ENCODE results near the gene FBXO2.
"Not testable (repeated sequence)": the region's sequence is repeated elsewhere in the genome, so short reads cannot be mapped to it uniquely, and the experiment has no call there.

Gene FBXO2

DNA sequence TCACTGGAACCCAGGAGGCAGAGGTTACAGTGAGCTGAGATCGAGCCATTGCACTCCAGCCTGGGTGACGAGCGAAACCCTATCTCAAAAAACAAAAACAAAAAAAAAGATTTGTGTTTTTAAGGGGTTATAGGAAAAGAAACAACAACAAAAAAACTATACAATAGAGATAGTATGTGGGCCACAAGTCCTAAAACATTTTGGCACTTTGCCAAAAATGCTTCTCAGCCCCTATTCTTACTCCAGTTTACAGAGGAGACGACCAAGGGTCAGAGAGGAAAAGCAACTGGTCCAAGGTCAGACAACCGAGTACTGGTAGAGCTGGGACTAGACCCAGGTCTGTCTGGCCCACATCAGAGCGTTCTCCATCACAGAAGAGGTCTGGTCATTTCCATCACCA lies 3.4 kb upstream of the FBXO2 start:
- no peak overlapping the region for H3K4me3 ChIP-seq (ENCODE audit: low read depth, low read length)
- no peak for DNase-seq (ENCODE audit: low read depth)

GRCh38 chr1:11654939-11655808 lies 945 bp upstream of the FBXO2 start:
- peak overlapping the region; percentile 68 for H3K4me3 ChIP-seq (ENCODE audit: low read depth, low read length)
- no peak for DNase-seq (ENCODE audit: low read depth)

GRCh38 chr1:11653861-11654136 lies 430 bp downstream of the FBXO2 start:
- peak overlapping the region; percentile 68 for H3K4me3 ChIP-seq (ENCODE audit: low read depth, low read length)
- DNase-seq (ENCODE audit: low read depth) = no peak

DNA sequence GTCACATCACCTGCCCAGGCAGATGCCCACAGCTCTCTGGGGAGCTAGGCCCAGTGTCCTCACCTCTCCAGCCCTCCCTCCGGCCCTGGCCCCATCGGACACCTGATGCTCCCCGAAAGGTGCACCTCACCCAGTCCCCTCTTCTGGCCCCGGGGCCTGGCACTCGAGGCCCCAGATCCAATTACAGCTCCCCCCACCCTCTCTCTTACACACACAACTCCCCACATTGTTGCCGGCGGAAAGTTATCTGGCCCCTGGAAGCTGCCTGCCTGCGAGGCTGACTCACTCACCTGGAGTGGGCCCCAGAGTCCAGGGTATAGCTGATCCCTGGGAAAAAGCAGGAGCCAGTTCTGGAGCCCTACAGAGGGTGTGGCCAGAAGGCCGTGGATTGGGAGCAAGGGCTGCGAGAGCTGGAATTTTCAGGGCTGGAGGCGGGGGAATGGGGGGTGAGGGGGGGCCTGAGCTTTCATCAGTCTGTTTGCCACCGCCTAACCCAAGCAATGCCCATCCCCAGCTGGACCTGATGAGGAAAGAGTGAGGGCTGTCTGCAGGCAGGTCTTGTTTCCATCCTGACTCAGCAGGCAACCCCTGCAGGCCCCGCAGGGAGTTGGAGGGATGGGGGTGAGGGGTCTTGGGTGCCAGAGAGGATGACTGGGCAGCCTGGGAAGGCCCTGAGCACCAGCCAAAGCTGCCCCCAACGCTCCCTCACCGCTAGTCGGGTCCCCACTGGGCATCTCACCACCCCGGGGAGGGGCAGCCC lies 948 bp downstream of the FBXO2 start:
- DNase-seq (ENCODE audit: low read depth) = no peak
- H3K4me3 ChIP-seq (ENCODE audit: low read depth, low read length) = no peak overlapping the region

DNA sequence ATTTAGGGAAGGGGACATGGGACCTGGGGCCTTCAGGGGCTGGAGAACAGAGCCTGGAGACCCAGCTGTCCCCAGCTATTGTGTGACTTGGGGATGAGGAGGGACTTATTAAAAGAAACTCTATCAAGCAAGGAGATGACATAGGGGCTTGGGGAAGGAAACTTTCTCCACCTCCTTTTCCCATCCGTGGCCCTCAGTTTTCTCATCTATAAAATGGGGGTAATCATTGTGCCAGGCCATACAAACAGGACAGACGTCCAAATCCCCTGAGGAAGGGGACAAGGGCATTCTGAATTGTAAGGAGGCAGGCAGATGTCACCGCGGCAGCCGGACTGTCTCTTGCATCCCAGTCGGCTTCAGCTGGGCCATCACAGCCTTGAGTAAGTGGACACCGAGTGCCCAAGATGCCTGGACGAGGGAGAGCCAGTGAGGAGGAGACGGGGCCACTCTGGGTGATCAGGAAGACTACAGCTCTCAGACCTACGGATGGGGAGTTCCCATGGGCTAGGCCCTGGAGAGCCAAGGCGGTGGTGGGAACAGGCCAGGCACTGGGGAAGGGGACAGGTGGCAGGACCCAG lies 1.9 kb downstream of the FBXO2 start:
- H3K4me3 ChIP-seq (ENCODE audit: low read depth, low read length) = no peak overlapping the region

GRCh38 chr1:11651017-11651416 lies 3.2 kb downstream of the FBXO2 start:
- DNase-seq (ENCODE audit: low read depth) = no peak
- H3K4me3 ChIP-seq (ENCODE audit: low read depth, low read length) = no peak overlapping the region

More for the DNA sequence above, 1.9 kb downstream of the FBXO2 start:
- DNase-seq (ENCODE audit: low read depth) = no peak

DNA sequence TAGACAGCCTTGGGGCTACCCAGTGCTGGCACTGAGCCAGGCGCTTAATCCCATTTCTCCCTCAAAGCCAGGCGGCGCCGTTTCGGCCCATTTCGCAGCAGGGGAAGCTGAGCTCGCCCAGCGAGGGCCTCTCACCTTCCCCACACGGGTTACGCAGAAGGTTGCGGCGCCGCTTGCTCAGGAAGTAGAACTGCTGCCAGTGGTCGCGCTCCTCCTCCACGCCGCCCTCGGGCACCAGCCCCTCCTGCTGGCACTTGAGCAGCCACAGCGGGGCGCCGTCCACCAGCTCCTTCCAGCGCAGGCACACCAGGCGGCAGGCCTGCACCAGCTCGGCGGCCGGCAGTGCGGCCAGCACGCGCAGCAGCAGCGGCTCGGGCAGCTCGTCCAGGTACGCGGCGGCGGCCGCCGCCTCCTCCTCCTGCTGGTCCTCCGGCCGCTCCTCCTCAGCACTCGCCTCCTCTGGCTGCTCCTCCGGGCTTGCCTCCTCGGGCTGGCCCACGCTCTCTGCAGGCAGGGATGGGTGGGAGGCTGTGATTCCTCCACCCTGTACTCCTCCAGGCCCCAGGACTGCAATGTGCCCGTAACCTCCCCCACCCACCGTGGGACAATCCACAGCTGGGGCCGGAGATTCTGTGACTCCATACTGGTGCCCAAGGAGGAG lies 3.8 kb downstream of the FBXO2 start:
- DNase-seq (ENCODE audit: low read depth) = no peak
- no peak overlapping the region for H3K4me3 ChIP-seq (ENCODE audit: low read depth, low read length)

DNA sequence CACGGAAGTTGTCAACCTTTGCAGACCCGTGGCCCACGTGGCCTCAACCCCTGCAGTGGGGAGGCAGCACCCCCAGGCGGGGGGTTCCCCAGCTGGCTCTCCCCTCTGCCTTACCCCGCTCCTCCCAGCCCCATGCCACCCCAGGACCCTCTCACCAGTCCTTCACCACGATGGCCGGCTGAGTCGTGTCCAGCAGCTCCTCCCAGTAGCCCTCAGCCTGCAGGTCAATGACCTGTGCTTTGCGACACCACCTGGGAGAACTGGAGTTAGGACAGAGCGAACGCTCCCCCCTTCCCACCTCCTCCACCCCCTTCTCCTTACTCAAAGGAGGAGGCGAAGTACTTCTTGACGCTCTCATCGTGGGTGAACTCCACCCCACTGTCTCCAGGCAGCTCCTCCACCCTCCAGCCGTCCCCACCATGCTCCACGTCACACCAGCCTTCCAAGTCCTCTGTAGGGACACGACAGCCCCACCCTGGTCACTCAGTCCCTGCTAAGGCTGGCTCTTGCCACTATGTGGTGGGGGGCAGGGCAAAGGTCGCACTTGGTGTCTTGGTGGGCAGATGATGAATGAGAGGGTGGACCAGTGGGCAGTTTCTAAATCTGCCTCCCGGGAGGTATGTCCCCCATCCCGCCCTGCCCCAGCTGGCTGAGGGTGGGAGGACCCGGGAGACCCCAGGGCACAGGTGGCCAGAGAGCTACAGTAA lies 4.5 kb downstream of the FBXO2 start:
- H3K4me3 ChIP-seq (ENCODE audit: low read depth, low read length) = no peak overlapping the region
- DNase-seq (ENCODE audit: low read depth) = no peak

- DNase-seq (ENCODE audit: low read depth) = no peak
- no peak overlapping the region for H3K4me3 ChIP-seq (ENCODE audit: low read depth, low read length)
Observed at GRCh38 chr1:11649237-11649623, 5.0 kb downstream of the FBXO2 start.

DNA sequence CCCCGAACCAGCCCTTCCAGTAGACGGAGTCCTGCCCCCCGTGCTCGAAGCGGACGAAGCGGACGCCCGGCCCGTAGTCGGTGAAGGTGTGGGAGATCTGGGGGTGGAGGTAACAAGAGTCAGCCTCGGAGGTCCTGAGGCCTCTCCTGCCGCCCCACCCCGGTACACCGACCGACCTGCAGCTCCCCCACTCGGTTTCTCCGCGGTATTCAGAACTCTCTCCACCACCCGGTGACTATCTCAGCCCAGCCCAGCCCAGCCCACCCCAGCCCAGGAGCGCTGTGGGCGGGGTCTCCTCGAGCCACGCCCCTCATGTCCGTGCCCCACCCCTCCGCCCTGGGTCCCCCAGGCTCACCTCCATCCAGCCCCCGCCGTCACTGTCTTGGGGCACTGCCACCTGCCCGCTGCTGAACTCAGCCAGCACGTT lies 5.5 kb downstream of the FBXO2 start:
- DNase-seq (ENCODE audit: low read depth) = no peak
- no peak overlapping the region for H3K4me3 ChIP-seq (ENCODE audit: low read depth, low read length)

- H3K4me3 ChIP-seq (ENCODE audit: low read depth, low read length) = no peak overlapping the region
- DNase-seq (ENCODE audit: low read depth) = no peak
Observed at GRCh38 chr1:11648039-11648438, 6.2 kb downstream of the FBXO2 start.

DNA sequence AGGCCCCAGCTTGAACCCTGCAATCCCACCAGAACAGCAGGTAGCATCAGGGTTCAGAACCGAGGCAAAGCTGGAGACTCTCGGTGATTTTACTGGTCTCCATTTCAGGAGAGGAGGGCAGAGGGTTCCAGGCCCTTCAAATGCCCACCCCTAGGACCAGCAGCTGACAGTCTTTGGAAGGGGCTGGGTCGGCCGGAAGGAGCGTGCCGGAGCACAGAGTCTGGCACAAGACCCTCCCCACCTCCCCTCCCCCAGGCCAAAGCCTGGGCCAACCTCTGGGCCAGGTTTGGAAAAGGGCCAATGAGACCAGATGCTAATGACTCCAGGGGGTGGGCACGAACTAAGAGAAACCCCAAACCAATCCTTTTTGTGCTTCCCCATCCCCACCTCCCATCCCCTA lies 6.9 kb downstream of the FBXO2 start:
- DNase-seq (ENCODE audit: low read depth) = no peak

DNA sequence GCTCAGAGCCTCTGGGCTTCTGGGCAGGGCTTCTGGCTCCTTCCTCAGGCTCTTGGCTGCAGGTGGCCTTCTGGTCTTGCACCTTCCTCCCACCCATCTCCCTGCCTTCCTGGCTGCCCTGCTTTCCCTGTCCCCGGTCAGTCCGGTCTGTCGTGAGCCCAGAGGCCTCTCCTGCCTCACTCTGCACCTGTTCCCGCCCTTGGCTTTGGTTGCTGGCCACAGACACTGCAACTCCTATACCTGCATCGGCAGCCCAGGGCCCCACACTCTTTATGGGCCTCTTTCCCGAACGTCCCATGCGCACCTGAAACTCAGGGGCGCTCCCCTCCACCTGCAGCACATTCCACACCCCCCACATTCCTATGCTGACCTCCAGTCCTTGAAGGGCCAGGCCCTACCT lies 7.9 kb downstream of the FBXO2 start:
- H3K4me3 ChIP-seq (ENCODE audit: low read depth, low read length) = no peak overlapping the region
- no peak for DNase-seq (ENCODE audit: low read depth)

More for the DNA sequence above, 6.9 kb downstream of the FBXO2 start:
- no peak overlapping the region for H3K4me3 ChIP-seq (ENCODE audit: low read depth, low read length)

GRCh38 chr1:11645670-11646265 lies 8.5 kb downstream of the FBXO2 start:
- DNase-seq (ENCODE audit: low read depth) = no peak
- H3K4me3 ChIP-seq (ENCODE audit: low read depth, low read length) = no peak overlapping the region

DNA sequence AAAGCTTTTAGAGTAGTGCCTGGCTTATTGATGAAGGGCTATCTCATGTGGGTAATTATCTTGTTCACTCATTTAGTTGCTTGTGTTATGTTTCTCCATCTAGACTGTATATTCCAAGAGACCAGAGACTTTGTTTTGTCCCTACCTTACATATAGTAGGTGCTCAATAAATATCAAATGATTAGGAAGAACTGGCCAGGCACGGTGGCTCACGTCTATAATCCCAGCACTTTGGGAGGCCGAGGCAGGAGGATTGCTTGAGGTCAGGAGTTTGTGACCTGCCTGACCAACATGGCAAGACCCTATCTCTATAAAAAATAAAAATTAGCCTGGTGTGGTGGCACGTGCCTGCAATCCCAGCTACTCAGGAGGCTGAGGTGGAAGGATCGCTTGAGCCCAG lies 9.0 kb downstream of the FBXO2 start:
- no peak overlapping the region for H3K4me3 ChIP-seq (ENCODE audit: low read depth, low read length)
- DNase-seq (ENCODE audit: low read depth) = no peak

GRCh38 chr1:11643782-11644181 lies 10.4 kb downstream of the FBXO2 start:
- DNase-seq (ENCODE audit: low read depth) = no peak
- no peak overlapping the region for H3K4me3 ChIP-seq (ENCODE audit: low read depth, low read length)

- DNase-seq (ENCODE audit: low read depth); H3K4me3 ChIP-seq (ENCODE audit: low read depth, low read length): not testable (repeated sequence)
Observed at GRCh38 chr1:11642418-11643017, 11.7 kb downstream of the FBXO2 start.

GRCh38 chr1:11641776-11642305 lies 12.4 kb downstream of the FBXO2 start:
- H3K4me3 ChIP-seq (ENCODE audit: low read depth, low read length) = no peak overlapping the region
- no peak for DNase-seq (ENCODE audit: low read depth)

DNA sequence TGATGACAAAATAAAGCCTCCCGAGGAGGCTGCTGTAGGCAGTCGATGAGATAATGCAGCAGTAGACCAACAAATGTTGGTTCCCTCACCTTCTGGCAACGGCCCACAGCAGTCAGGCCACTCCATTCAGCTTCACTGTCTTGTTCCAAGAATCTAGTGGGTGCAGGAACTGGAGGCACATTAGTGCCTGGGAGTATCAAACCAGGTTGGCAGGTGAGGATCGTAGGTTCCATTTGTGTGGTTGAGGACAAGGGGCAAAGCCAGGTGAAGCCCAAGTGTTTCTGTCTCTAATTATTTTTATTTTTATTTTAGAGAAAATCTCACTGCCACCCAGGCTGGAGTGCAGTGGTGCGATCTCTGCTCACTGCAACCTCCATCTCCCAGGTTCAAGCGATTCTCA lies 13.3 kb downstream of the FBXO2 start:
- no peak overlapping the region for H3K4me3 ChIP-seq (ENCODE audit: low read depth, low read length)
- DNase-seq (ENCODE audit: low read depth) = no peak

Data from skeletal muscle cell (primary cell).